H1 (cell line): ENCODE data around the gene HPCAL4. TPM values are rescaled to one million over a fixed set of nuclear protein-coding genes. Genes with fewer than 3 reads are reported as not detected.

Source experiments
- CTCF ChIA-PET: fragments of 300-600 bp; sonication (Branson Sonifier 250); formaldehyde crosslinking; loops from one replicate; lab custom pipeline; 2021; ENCODE audit not compliant: partially characterized antibody; lab: Charles Lee
- POLR2A ChIA-PET: fragments of 300-600 bp; sonication (Branson Sonifier 250); formaldehyde crosslinking; loops from one replicate; lab custom pipeline; 2021; ENCODE audit warnings: inconsistent platforms; ENCODE audit not compliant: partially characterized antibody; lab: Charles Lee
- DNase-seq, 2 experiments: peaks; one replicate each; pipeline versions ENCODE4 v3.0.0 to v3.0.0-alpha.2; 2010 to 2022; ENCODE audit warnings: low spot score in 2 of 2, low read depth in 1 of 2, mixed read lengths in 1 of 2
- FAIRE-seq: peaks from 2 replicates; lab custom pipeline; 2011; peaks lifted over from hg19 to GRCh38; lab: Jason Lieb, UNC
- H2AFZ ChIP-seq: 2 replicates; pipeline ENCODE4 v1.8.1; 2012; ENCODE audit warnings: low read length, inconsistent platforms
- H2AK5ac ChIP-seq: 2 replicates; pipeline ENCODE4 v1.6.1; 2013; ENCODE audit warnings: low read depth, low read length
- H2BK120ac ChIP-seq: replicated peaks from 2 replicates; pipeline ENCODE3; 2013; ENCODE audit warnings: low read depth, low read length, inconsistent platforms
- H2BK12ac ChIP-seq: 2 replicates; pipeline ENCODE4 v1.6.1; 2013; ENCODE audit warnings: low read depth, low read length
- H2BK15ac ChIP-seq: 2 replicates; pipeline ENCODE4 v1.6.1; 2013; ENCODE audit warnings: low read length
- H2BK20ac ChIP-seq: 2 replicates; pipeline ENCODE4 v1.6.1; 2013; ENCODE audit warnings: low read length
- H2BK5ac ChIP-seq: 2 replicates; pipeline ENCODE4 v1.6.1; 2013; ENCODE audit warnings: low read depth, low read length
- H3K14ac ChIP-seq: 2 replicates; pipeline ENCODE4 v1.6.1; 2013; ENCODE audit warnings: inconsistent platforms; ENCODE audit not compliant: insufficient read length
- H3K18ac ChIP-seq: 2 replicates; pipeline ENCODE4 v1.6.1; 2013; ENCODE audit warnings: low read length; ENCODE audit errors: extremely low read depth
- H3K23ac ChIP-seq: 2 replicates; pipeline ENCODE4 v1.6.1; 2013; ENCODE audit warnings: inconsistent platforms; ENCODE audit not compliant: insufficient read length
- H3K23me2 ChIP-seq: 2 replicates; pipeline ENCODE4 v1.6.1; 2013; ENCODE audit warnings: low read depth, low read length
- H3K27ac ChIP-seq: 2 replicates; pipeline ENCODE4 v1.6.1; 2011; ENCODE audit warnings: low read depth, low read length, inconsistent platforms
- H3K27me3 ChIP-seq, 4 experiments: replicated peaks in 1 of 4; 1 replicate in 1 of 4; 2 replicates in 3 of 4; pipeline versions ENCODE4 v1.6.1 to v1.8.1; 2011 to 2013; ENCODE audit warnings: low read length in 3 of 4, mild to moderate bottlenecking in 3 of 4, inconsistent platforms in 2 of 4, mixed read lengths in 2 of 4, moderate library complexity in 1 of 4; ENCODE audit not compliant: control insufficient read depth in 3 of 4, insufficient read depth in 3 of 4; ENCODE audit errors: extremely low read depth in 1 of 4
- H3K36me3 ChIP-seq, 4 experiments: 2 replicates each; pipeline versions ENCODE4 v1.6.1 to v1.8.1; 2011 to 2013; ENCODE audit warnings: mild to moderate bottlenecking in 4 of 4, low read length in 3 of 4, moderate library complexity in 2 of 4, control low read depth in 1 of 4, inconsistent platforms in 1 of 4; ENCODE audit not compliant: insufficient read depth in 4 of 4, control insufficient read depth in 2 of 4
- H3K4ac ChIP-seq: replicated peaks from 2 replicates; pipeline ENCODE3; 2013; ENCODE audit warnings: low read length, low read depth, mixed read lengths, inconsistent platforms; ENCODE audit not compliant: insufficient read length
- H3K4me1 ChIP-seq, 4 experiments: replicated peaks in 1 of 4; 1 replicate in 1 of 4; 2 replicates in 3 of 4; pipeline versions ENCODE4 v1.6.1 to v1.8.1; 2011 to 2013; ENCODE audit warnings: low read length in 3 of 4, inconsistent platforms in 2 of 4, mixed read lengths in 1 of 4; ENCODE audit not compliant: insufficient read depth in 4 of 4, control insufficient read depth in 3 of 4
- H3K4me2 ChIP-seq, 2 experiments: 2 replicates each; pipeline versions ENCODE4 v1.6.1 to v1.8.1; 2011 to 2013; ENCODE audit warnings: low read depth in 2 of 2, low read length in 2 of 2, control low read depth in 1 of 2, inconsistent platforms in 1 of 2, mild to moderate bottlenecking in 1 of 2; ENCODE audit not compliant: insufficient read depth in 1 of 2
- H3K4me3 ChIP-seq, 4 experiments: fragments of 200-600, 300-600 bp in 1 of 4; sonication (generic), shearing (Covaris generic), sonication (Bioruptor Twin) in 1 of 4; 2 replicates each; pipeline versions ENCODE4 v1.5.1 to v1.8.1; 2011 to 2016; ENCODE audit warnings: low read length in 4 of 4, low read depth in 3 of 4, control low read depth in 2 of 4, inconsistent platforms in 2 of 4, mild to moderate bottlenecking in 2 of 4, mixed read lengths in 1 of 4, moderate library complexity in 1 of 4; ENCODE audit not compliant: insufficient read depth in 2 of 4; ENCODE audit errors: extremely low read depth in 1 of 4
- H3K56ac ChIP-seq: replicated peaks from 2 replicates; pipeline ENCODE3; 2013; ENCODE audit warnings: low read depth, mild to moderate bottlenecking, mixed read lengths, low read length, inconsistent platforms; ENCODE audit not compliant: insufficient read length
- H3K79me1 ChIP-seq: 2 replicates; pipeline ENCODE4 v1.6.1; 2013; ENCODE audit warnings: low read depth, low read length, control low read depth
- H3K79me2 ChIP-seq, 2 experiments: 2 replicates each; pipeline versions ENCODE4 v1.6.1 to v1.8.1; 2012 to 2013; ENCODE audit warnings: low read length in 2 of 2, mild to moderate bottlenecking in 2 of 2, inconsistent platforms in 1 of 2; ENCODE audit not compliant: insufficient read depth in 2 of 2, control insufficient read depth in 1 of 2
- H3K9ac ChIP-seq, 4 experiments: replicated peaks in 1 of 4; 1 replicate in 1 of 4; 2 replicates in 3 of 4; pipeline versions ENCODE4 v1.6.1 to v1.8.1; 2011 to 2013; ENCODE audit warnings: low read depth in 3 of 4, low read length in 3 of 4, control low read depth in 2 of 4, mild to moderate bottlenecking in 2 of 4, moderate library complexity in 2 of 4, inconsistent platforms in 1 of 4; ENCODE audit errors: extremely low read depth in 1 of 4
- H3K9me3 ChIP-seq, 2 experiments: 2 replicates each; pipeline versions ENCODE4 v1.6.1 to v1.8.1; 2012 to 2013; ENCODE audit warnings: mild to moderate bottlenecking in 2 of 2, moderate library complexity in 2 of 2, control low read depth in 1 of 2, inconsistent platforms in 1 of 2, low read depth in 1 of 2, low read length in 1 of 2, mixed read lengths in 1 of 2; ENCODE audit not compliant: insufficient read depth in 2 of 2
- H4K20me1 ChIP-seq, 2 experiments: replicated peaks in 1 of 2; 2 replicates each; pipeline versions ENCODE3 to v1.8.1; 2011 to 2013; ENCODE audit warnings: inconsistent platforms in 2 of 2, low read length in 2 of 2, mild to moderate bottlenecking in 1 of 2; ENCODE audit not compliant: insufficient read depth in 2 of 2, control insufficient read depth in 1 of 2
- H4K5ac ChIP-seq: 2 replicates; pipeline ENCODE4 v1.6.1; 2013; ENCODE audit warnings: low read length, low read depth, mixed read lengths, inconsistent platforms; ENCODE audit not compliant: insufficient read length
- H4K8ac ChIP-seq: 2 replicates; pipeline ENCODE4 v1.8.0; 2013; ENCODE audit warnings: mild to moderate bottlenecking, moderate library complexity, low read length, inconsistent platforms; ENCODE audit not compliant: insufficient read depth; ENCODE audit errors: extremely low read depth
- H4K91ac ChIP-seq: replicated peaks from 2 replicates; pipeline ENCODE3; 2013; ENCODE audit warnings: low read length, mixed read lengths, inconsistent platforms; ENCODE audit not compliant: insufficient read length
- CBX5 ChIP-seq: fragments of 300-800, 300-1000 bp; sonication (generic); IDR thresholded peaks from 2 replicates; pipeline ENCODE4 v1.7.1; 2016; ENCODE audit warnings: antibody characterized with exemption, low read length, low read depth
- CBX8 ChIP-seq: fragments of 300-800, 300-1000 bp; sonication (generic); IDR thresholded peaks from 2 replicates; pipeline ENCODE4 v1.7.1; 2016; ENCODE audit warnings: low read depth, low read length, borderline replicate concordance
- CTBP2 ChIP-seq: IDR thresholded peaks from 2 replicates; pipeline ENCODE4 v1.7.0; 2011; ENCODE audit warnings: borderline replicate concordance, mild to moderate bottlenecking, moderate library complexity, mixed read lengths, low read length; ENCODE audit not compliant: insufficient read depth, insufficient read length
- EZH2 ChIP-seq: fragments of 200-600 bp; sonication (generic); IDR thresholded peaks from 2 replicates; pipeline ENCODE4 v1.7.1; 2012; ENCODE audit warnings: low read depth, mild to moderate bottlenecking, moderate library complexity, low read length, inconsistent platforms; ENCODE audit not compliant: severe bottlenecking
- KDM1A ChIP-seq: fragments of 200-600, 300-600 bp; sonication (generic); IDR thresholded peaks from 2 replicates; pipeline ENCODE4 v1.7.1; 2016; ENCODE audit warnings: mild to moderate bottlenecking, low read length, borderline replicate concordance
- SIRT6 ChIP-seq: IDR thresholded peaks from one replicate; pipeline ENCODE4 v1.7.1; 2012; ENCODE audit warnings: low read length, inconsistent platforms
- TAF7 ChIP-seq: optimal IDR thresholded peaks from 2 replicates; pipeline ENCODE3; 2011; ENCODE audit warnings: low read depth, mild to moderate bottlenecking, inconsistent platforms, low read length, moderate library complexity, borderline replicate concordance
- WGBS, 2 experiments: shearing (Covaris generic) in 1 of 2; methylation state at CpG; one replicate each; pipeline versions ENCODE4 v1.1.6 to v1.1.7; 2013 to 2015; ENCODE audit warnings: low lambda C conversion rate in 2 of 2, mixed read lengths in 2 of 2, inconsistent platforms in 1 of 2, low coverage in 1 of 2, missing lambda C conversion rate in 1 of 2; ENCODE audit not compliant: insufficient replicate concordance in 2 of 2, insufficient coverage in 1 of 2, insufficient read length in 1 of 2; ENCODE audit errors: extremely low coverage in 1 of 2, missing lambda C conversion rate in 1 of 2; 5-methylcytosine and 5-hydroxymethylcytosine counted together
- polyA plus RNA-seq, 7 experiments: library from polyadenylated mRNA; depleted of rRNA in 3 of 7; stranded (reverse) in 5 of 7; unstranded in 2 of 7; fragments of >200 nt in 5 of 7; fragments of 200-250 nt in 2 of 7; gene quantifications; 1 replicate in 5 of 7; 2 replicates in 1 of 7; 4 replicates in 1 of 7; pipeline versions ENCODE4 v1.2.1 to v1.2.3, GENCODE V29; 2011 to 2013; ENCODE audit warnings: missing spikeins in 2 of 7, mixed read lengths in 2 of 7
- total RNA-seq: library from RNA; stranded (reverse); fragmentation: NEBNext Ultra II Directional; extraction: Animal tissue kit (Norgen Biotek cat#: 25700); gene quantifications from 2 replicates; pipeline ENCODE4 v1.2.1, GENCODE V29; 2021
- TF ChIP-seq, protein P1 (sequence below): IDR thresholded peaks from 2 replicates; pipeline ENCODE4 v1.6.1; 2012; ENCODE audit warnings: inconsistent platforms
- TF ChIP-seq, protein P2 (sequence below): IDR thresholded peaks from 2 replicates; pipeline ENCODE4 v1.6.1; 2012; ENCODE audit warnings: inconsistent platforms

HPCAL4 gene
- total and polyA plus RNA-seq, 2 of the 8 experiments (the other 6 are each of a cell fraction or from before 2014, with no cell fraction given) = 0.54 to 0.74 TPM

GRCh38 chr1:39692152-39693074 lies 1.2 kb upstream of the HPCAL4 start:
- Histone ChIP-seq H2AFZ (peak overlapping the region; percentile 18; the same call in 1 of the 2 replicates), H3K23me2 (peaks cover 5% of the 10 kb centered on the region; the same call in 1 of the 2 replicates), H3K4me1 (peaks cover 0 to 19% (median 7%) of the 10 kb centered on the region in 4 experiments; a peak in 5 of 7 replicates), H4K5ac (no peak overlapping the region), H2BK20ac (no peak overlapping the region), H3K27me3 (peaks cover 70 to 98% (median 84%) of the 10 kb centered on the region in 4 experiments), H3K18ac (no peak overlapping the region), H2BK120ac (no peak overlapping the region), H3K14ac (no peak overlapping the region), H3K27ac (no peak overlapping the region), H3K36me3 (no peaks in the 10 kb centered on the region), H3K56ac (no peak overlapping the region), H3K4me3 (peak overlapping the region; percentile 8 to 56 (median 22); a peak in 6 of 8 replicates), H3K79me2 (no peaks in the 10 kb centered on the region), H3K9ac (no peak overlapping the region), H2BK12ac (no peak overlapping the region), H4K91ac (no peak overlapping the region), H2AK5ac (no peak overlapping the region), H4K20me1 (peaks cover 0 to 6% of the 10 kb centered on the region in 2 experiments), H3K4me2 (peak overlapping the region; percentile 75), H2BK5ac (no peak overlapping the region), H3K4ac (no peak overlapping the region), H3K79me1 (no peaks in the 10 kb centered on the region), H3K23ac (no peak overlapping the region), H4K8ac (no peak overlapping the region; the same call in 1 of the 2 replicates), H3K9me3 (no peaks in the 10 kb centered on the region), H2BK15ac (no peak overlapping the region)
- 14% methylated on average over 36 of the region's 56 CpGs; no CpG with 5 or more reads in 1 of the 2 experiments for WGBS, 2 experiments
- POLR2A ChIA-PET = interaction anchor here (0.8 to 5.7 kb wide), 5 partner anchors 8 to 117 kb away, joined by 3 to 32 read pairs (median 3); partner anchors contain the start of genes NT5C1A and PPIE
- DNase-seq = peak in 1 of 2 experiments; percentile 82
- CTCF ChIA-PET = interaction anchor here (0.6 to 5.0 kb wide), 10 partner anchors 10 to 231 kb away, joined by 3 to 40 read pairs (median 6); partner anchors contain the start of gene NT5C1A
- FAIRE-seq = no peak
- no peak for TF ChIP-seq KDM1A
- no peak for TF ChIP-seq TAF7
- no peak for TF ChIP-seq CBX5
- TF ChIP-seq, protein P1, sequence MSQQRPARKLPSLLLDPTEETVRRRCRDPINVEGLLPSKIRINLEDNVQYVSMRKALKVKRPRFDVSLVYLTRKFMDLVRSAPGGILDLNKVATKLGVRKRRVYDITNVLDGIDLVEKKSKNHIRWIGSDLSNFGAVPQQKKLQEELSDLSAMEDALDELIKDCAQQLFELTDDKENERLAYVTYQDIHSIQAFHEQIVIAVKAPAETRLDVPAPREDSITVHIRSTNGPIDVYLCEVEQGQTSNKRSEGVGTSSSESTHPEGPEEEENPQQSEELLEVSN = peak; percentile 97
- TF ChIP-seq EZH2 = peak; percentile 72
- TF ChIP-seq SIRT6 = no peak
- TF ChIP-seq, protein P2, sequence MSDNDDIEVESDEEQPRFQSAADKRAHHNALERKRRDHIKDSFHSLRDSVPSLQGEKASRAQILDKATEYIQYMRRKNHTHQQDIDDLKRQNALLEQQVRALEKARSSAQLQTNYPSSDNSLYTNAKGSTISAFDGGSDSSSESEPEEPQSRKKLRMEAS = peak; percentile 98
- no peak for TF ChIP-seq CTBP2
- no peak for TF ChIP-seq CBX8
